ENCODE measurements around the gene SCAF4.
"Not testable (repeated sequence)": the region's sequence is repeated elsewhere in the genome, so short reads cannot be mapped to it uniquely, and the experiment has no call there.

SCAF4 gene

GRCh38 chr21:31668651-31669491, 63.0 kb downstream of the SCAF4 start:
- no peak for DNase-seq

- DNase-seq: no peak
Measured at GRCh38 chr21:31667639-31668038, 64.3 kb downstream of the SCAF4 start.

- no peak for DNase-seq
Measured at GRCh38 chr21:31667132-31667531, 64.8 kb downstream of the SCAF4 start.

- no peak for DNase-seq
Measured at GRCh38 chr21:31666445-31667010, 65.4 kb downstream of the SCAF4 start.

- not testable (repeated sequence) for DNase-seq
Measured at GRCh38 chr21:31665869-31666268, 66.0 kb downstream of the SCAF4 start.

- no peak for DNase-seq
Measured at GRCh38 chr21:31665397-31665796, 66.5 kb downstream of the SCAF4 start.

GRCh38 chr21:31663584-31664249, 68.2 kb downstream of the SCAF4 start:
- DNase-seq: no peak

- DNase-seq: no peak
Measured at GRCh38 chr21:31660591-31660990, 71.3 kb downstream of the SCAF4 start.

GRCh38 chr21:31660259-31660565, 71.7 kb downstream of the SCAF4 start:
- no peak for DNase-seq

- DNase-seq: peak; percentile 81
Measured at GRCh38 chr21:31659536-31660258, 72.2 kb downstream of the SCAF4 start, which contains the start of gene SOD1. Gene SOD1 (plus strand): TSS chr21:31659693. CDS start chr21:31659770, 77 bp downstream.

GRCh38 chr21:31659286-31659535, 72.7 kb downstream of the SCAF4 start:
- no peak for DNase-seq

- no peak for DNase-seq
Measured at GRCh38 chr21:31658053-31658452, 73.9 kb downstream of the SCAF4 start.

- no peak for DNase-seq
Measured at GRCh38 chr21:31656199-31657095, 75.5 kb downstream of the SCAF4 start.

- not testable (repeated sequence) for DNase-seq
Measured at GRCh38 chr21:31654821-31655580, 76.9 kb downstream of the SCAF4 start.

GRCh38 chr21:31654340-31654739, 77.6 kb downstream of the SCAF4 start:
- DNase-seq: no peak

GRCh38 chr21:31651491-31651890, 80.4 kb downstream of the SCAF4 start:
- not testable (repeated sequence) for DNase-seq

- DNase-seq: no peak
Measured at GRCh38 chr21:31650930-31651329, 81.0 kb downstream of the SCAF4 start.

- DNase-seq: no peak
Measured at GRCh38 chr21:31647650-31648049, 84.3 kb downstream of the SCAF4 start.

- no peak for DNase-seq
Measured at GRCh38 chr21:31644643-31645042, 87.3 kb downstream of the SCAF4 start.

GRCh38 chr21:31641416-31641922, 90.4 kb downstream of the SCAF4 start:
- no peak for DNase-seq

- no peak for DNase-seq
Measured at GRCh38 chr21:31636874-31637273, 95.0 kb downstream of the SCAF4 start.

- DNase-seq: no peak
Measured at GRCh38 chr21:31634993-31635392, 96.9 kb downstream of the SCAF4 start.
